Kasumi-1 (cell line): ENCODE results near the gene ACAP3.

ENCODE experiments used
- DNase-seq, 2 experiments: peaks; one replicate each; lab custom pipeline; 2025; lab: John Stamatoyannopoulos, UW

The ACAP3 gene

DNA sequence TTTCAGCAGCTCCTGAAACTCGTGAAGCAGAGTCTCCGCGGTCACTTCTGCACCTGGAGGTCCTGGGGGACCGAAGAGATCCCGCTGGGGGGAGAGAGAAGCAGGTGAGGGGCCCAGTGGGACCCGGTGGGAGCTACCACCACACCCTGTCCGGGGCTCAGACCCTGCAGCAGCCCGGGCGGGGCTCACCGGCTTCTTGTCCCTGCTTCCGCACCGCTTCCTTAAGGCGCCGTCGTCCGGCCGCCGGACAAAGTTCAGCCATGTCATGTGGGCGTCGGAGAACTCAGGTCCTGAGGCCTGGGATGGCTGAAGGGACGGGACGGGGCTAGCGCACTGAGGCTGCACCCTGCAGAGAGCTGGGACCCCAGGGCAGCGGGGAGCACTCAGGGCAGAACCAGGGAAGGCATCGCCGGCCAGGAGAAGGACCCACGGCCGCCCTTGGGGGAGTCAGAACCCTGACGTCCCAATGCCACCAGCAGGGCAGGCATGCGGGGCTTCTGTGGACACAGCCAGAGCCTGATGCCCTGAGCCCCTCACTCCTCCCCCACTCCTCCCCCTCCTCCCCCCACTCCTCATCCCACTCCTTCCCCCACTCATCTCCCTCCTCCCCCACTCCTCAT lies 63.4 kb downstream of the ACAP3 start:
- DNase-seq: no peak

DNA sequence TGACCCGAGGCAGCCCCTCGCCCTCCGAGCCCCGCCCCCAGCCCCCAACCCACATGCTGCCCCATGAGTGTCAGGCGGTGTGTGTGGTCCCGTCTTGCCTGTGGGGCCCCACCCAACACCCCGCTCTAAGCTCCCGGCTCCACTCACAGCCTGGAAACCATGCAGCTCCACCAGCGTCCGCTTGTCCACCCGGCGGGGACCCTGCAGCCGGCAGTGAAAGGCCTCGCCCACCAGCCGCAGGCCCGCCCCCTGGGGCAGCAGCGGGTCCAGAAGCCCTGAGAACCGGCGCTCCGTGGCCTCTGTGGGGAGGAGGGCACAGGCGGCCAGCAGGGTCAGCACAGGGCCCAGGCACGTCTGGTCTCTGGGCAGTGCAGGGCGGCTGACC lies 63.9 kb downstream of the ACAP3 start:
- no peak for DNase-seq

DNA sequence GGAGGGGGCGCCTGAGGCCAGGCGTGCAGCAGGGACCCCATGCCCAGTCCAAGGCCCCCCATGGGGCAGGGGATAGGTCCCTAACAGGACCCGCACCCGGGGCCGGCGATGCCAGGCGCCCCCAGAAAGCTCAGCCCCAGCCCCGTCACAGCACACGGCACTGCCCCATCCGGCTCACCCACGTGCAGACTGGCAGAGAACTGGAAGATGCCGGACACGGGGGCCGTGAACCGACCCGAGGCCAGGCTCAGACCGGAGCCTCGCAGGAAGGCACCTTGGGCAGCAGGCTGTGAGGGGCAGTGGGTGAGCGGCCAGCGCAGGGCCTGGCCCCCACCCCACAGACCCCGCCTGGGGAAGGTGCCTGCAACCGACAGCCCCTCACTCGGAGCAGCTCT lies 64.5 kb downstream of the ACAP3 start:
- DNase-seq: no peak

DNA sequence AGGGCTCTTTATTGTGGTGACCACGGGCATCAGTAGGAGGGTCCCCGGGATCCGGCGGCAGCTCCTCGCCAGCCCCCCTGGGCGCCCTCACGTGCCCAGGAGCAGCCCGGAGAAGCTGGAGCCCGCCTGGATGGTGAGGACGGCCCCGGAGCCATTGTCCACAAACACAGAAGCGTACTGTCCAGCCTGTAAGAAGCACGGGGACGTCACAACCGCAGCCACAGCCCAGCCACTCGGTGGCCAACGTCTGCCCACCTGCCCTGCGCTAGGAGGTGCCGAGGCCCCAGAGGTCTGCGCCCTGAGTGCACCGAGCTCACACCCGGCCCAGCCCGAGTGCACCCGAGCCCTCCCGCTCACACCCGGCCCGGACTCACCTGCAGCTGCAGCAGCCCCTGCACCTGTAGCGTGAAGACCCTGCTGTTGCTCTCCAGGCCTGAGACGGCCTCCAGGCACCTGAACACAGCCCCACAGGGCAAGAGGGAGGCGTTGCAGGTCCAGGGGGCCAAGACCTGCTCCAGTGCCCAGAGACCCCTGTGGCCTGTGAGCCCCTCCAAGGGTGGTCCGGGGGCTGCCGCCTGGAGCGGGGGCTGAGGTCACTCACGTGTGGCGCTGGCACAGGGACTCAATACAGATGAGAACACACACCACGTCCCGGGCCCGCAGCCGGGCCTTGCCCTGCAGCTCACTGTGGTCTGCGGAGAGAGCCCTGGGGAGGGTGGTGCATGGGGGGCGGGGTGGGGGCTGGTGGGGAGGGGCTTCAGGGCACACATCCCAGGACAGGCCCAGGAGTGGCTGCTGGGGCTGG lies 65.1 kb downstream of the ACAP3 start:
- no peak for DNase-seq
